Measurements from ENCODE around the gene IFFO2.

DNA sequence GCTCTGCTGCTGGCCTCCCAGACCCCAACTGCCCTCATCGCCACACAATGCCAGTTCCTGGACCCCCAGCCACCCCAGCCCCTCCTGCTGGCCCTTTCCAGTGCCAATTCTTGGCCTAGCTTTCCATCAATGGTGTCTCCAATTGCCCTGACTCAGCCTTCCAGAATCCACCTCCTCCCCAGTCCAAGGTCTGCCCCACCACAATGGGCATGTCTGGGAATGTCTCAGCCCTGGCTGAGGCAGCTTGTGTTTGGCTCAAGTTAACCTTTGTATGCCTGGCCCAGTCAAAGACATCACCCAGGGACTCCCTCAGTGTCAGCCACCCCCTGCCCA is 70.5 kb downstream of the IFFO2 start:
- no peak for TF ChIP-seq CTCF (conservative IDR thresholded peaks at IDR 0.05; ENCODE audit: low read length)
- no peak for TF ChIP-seq EZH2phosphoT487 (IDR thresholded peaks at IDR 0.05; ENCODE audit: borderline replicate concordance)

All from Loucy (cell line).